GM15510 (cell line): ENCODE data around the gene TNK1.

Source experiments
- POLR2A ChIP-seq: IDR thresholded peaks from 3 replicates; pipeline ENCODE4 v1.6.1; 2011; ENCODE audit warnings: borderline replicate concordance; ENCODE audit not compliant: insufficient read length; ENCODE audit errors: extremely low read depth

The TNK1 gene

GRCh38 chr17:7352503-7352889, 28.4 kb upstream of the TNK1 start:
- no peak for TF ChIP-seq POLR2A

DNA sequence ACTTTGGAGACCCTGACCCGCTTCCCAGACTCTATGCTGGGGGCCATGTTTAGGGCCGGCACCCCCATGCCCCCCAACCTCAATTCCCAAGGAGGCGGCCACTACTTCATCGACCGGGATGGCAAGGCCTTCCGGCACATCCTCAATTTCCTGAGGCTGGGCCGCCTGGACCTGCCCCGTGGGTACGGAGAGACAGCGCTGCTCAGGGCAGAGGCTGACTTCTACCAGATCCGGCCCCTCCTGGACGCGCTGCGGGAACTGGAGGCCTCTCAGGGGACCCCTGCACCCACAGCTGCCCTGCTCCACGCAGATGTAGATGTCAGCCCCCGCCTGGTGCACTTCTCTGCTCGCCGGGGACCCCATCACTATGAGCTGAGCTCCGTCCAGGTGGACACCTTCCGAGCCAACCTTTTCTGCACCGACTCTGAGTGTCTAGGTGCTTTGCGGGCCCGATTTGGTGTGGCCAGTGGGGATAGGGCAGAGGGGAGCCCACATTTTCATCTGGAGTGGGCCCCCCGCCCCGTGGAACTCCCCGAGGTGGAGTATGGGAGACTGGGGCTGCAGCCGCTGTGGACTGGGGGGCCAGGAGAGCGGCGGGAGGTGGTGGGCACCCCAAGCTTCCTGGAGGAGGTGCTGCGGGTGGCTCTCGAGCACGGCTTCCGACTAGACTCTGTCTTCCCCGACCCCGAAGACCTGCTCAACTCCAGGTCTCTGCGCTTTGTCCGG, 27.8 kb upstream of the TNK1 start:
- no peak for TF ChIP-seq POLR2A

GRCh38 chr17:7354262-7354843, 26.5 kb upstream of the TNK1 start:
- TF ChIP-seq POLR2A = no peak

DNA sequence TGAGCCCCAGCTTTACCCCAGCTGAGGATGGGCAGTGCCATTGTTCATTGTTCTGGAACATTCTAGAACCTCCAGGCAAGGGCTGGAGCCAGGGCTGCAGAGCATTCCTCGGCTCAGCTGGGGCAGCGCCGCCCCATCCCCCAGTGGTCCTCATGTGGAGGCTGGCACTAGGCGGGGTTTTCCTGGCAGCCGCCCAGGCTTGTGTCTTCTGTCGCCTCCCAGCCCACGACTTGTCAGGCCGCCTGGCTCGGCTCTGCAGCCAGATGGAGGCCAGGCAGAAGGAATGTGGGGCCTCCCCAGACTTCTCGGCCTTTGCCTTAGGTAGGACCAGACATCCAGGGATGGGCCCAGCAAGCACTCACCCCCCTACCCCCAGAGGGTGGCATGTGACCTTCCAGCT, 25.8 kb upstream of the TNK1 start, which contains the start of gene TMEM95:
Gene TMEM95, plus strand, starts transcription at position 104 of the 400 bp plus-strand sequence. Its CDS starts 49 bp downstream, at position 153.
- no peak for TF ChIP-seq POLR2A

DNA sequence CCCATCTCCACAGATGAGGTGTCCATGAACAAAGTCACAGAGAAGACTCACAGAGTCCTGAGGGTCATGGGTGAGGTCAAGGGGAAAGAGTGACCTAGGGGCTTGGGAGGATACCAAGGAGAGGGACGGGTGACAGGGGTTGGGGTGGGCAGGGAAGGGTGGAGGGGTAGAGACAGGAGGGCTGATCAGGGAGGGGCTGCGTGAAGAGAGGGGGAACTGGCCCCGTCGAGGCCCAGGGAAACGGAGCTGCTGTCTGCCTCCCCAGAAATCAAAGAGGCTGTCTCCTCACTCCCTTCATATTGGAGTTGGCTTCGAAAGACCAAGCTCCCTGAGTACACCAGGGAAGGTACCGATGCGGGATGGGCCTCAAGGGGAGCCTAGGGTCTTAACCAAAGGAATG, 25.3 kb upstream of the TNK1 start:
- TF ChIP-seq POLR2A = no peak

- TF ChIP-seq POLR2A = no peak
These were observed 24.8 kb upstream of the TNK1 start for GRCh38 chr17:7356072-7356549.

GRCh38 chr17:7356756-7357155, 24.1 kb upstream of the TNK1 start:
- no peak for TF ChIP-seq POLR2A

DNA sequence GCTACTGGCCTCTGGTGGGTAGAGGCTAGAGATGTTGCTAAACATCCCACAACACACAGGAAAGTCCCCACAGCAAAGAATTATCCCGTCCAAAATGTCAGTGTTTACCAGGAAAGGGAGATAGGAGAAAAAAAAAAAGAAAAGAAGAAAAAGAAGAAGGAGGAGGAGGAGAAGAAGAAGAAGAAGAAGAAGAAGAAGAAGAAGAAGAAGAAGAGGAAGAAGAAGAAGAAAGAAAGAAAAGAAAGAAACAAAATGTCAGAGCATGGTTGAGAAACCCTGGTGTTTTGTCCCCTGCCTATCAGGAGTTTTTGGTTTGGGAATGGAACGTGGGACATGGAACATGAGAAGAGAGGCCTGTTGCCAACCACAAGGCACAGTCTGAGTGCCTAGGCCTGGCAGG, 23.5 kb upstream of the TNK1 start:
- TF ChIP-seq POLR2A = no peak

DNA sequence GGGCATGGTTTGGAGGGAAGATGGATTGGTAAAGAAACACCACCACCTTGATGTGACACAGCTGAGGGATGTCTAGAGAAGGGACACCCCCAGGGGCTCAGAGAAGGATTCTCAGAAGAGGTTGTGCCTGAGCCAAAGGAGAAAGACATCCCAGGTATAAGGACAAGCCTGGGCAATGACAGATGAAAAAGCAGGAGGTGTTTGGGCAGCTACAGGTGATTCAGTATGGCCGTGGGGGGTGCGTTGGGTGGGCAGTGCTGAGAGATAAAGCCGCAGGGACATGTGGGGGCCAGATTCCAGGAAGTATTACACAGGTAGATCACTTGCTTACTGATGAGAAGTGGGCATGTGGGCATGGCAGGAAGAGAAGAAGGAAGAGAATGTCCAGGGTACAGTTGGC, 19.0 kb upstream of the TNK1 start:
- no peak for TF ChIP-seq POLR2A

DNA sequence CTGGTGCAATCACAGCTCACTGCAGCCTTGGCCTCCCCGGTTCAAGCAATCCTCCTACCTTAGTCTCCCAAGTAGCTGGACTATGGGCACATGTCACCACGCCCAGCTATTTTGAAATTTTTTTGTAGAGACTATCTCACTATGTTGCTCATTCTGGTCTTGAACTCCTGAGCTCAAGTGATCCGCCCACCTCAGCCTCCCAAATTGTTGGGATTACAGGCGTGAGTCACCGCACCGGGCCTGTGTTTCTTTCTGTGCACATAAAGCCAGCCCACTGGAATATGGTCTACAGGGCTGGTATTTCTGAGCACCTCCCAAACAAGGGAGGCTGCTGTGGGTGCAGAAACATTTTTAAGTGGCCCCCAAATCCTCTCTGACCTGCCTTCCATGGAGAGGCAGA, 17.6 kb upstream of the TNK1 start:
- no peak for TF ChIP-seq POLR2A

DNA sequence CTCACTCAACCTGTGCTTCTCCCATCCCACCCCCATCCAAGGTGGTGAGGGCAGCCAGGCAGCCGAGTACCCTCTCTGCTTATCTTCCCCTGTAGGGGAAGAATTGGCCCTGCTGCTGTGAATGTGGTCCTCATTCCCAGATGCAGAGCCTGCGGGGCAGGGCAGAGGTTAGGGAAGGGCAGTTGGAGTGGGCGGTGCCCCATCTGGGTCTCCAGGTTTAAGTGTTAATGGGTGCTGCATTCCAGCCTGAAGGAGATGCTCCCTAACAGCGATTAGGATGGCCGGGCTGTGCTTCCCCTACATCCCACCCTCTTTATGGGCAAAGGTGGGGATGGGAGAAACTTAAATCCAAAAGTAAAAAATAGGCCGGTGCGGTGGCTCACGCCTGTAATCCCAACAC, 13.8 kb upstream of the TNK1 start:
- no peak for TF ChIP-seq POLR2A

GRCh38 chr17:7367918-7368598, 12.8 kb upstream of the TNK1 start:
- no peak for TF ChIP-seq POLR2A

- TF ChIP-seq POLR2A = no peak
These were observed 11.1 kb upstream of the TNK1 start for GRCh38 chr17:7369825-7370224.

- no peak for TF ChIP-seq POLR2A
These were observed 10.0 kb upstream of the TNK1 start for GRCh38 chr17:7370853-7371252.

GRCh38 chr17:7374353-7374752, 6.5 kb upstream of the TNK1 start:
- TF ChIP-seq POLR2A = no peak

GRCh38 chr17:7379134-7379533, 1.8 kb upstream of the TNK1 start:
- TF ChIP-seq POLR2A = no peak

- TF ChIP-seq POLR2A = no peak
These were observed 568 bp upstream of the TNK1 start for GRCh38 chr17:7380321-7380720.

GRCh38 chr17:7382901-7383300, 2.0 kb downstream of the TNK1 start:
- TF ChIP-seq POLR2A = no peak
